Vagina (tissue), 2 donors: ENCODE results near the gene UTP18. TPM values are rescaled to one million over a fixed set of nuclear protein-coding genes. Genes with fewer than 3 reads are reported as not detected.

ENCODE experiments used
- DNase-seq, 2 donors: peaks; one replicate each; pipeline ENCODE4 v3.0.0-alpha.2; 2017; ENCODE audit errors: extremely low spot score in 2 of 2
- H3K27ac ChIP-seq: fragments of 200-600 bp; sonication (generic); one replicate; pipeline ENCODE4 v1.5.1; 2019
- H3K27me3 ChIP-seq: fragments of 200-600 bp; sonication (generic); one replicate; pipeline ENCODE4 v1.5.1; 2019
- H3K36me3 ChIP-seq, 2 donors: fragments of 200-600 bp; sonication (generic); one replicate each; pipeline ENCODE4 v1.5.1; 2017 to 2019
- H3K4me1 ChIP-seq: fragments of 200-600 bp; sonication (generic); one replicate; pipeline ENCODE4 v1.5.1; 2019
- H3K4me3 ChIP-seq, 2 donors: fragments of 200-600 bp; sonication (generic); 1 replicate in 1 of 2; 2 replicates in 1 of 2; pipeline ENCODE4 v1.5.1; 2016 to 2019
- H3K9me3 ChIP-seq: fragments of 200-600 bp; sonication (generic); one replicate; pipeline ENCODE4 v1.5.1; 2019
- POLR2A ChIP-seq, 2 donors: fragments of 450-650 bp; IDR thresholded peaks; one replicate each; pipeline ENCODE4 v1.6.1; 2017; ENCODE audit warnings: antibody characterized with exemption in 2 of 2, mild to moderate bottlenecking in 2 of 2, moderate library complexity in 2 of 2
- POLR2AphosphoS5 ChIP-seq, 2 donors: sonication (generic); formaldehyde crosslinking; IDR thresholded peaks; one replicate each; pipeline ENCODE4 v1.9.0; 2017; ENCODE audit warnings: antibody characterized with exemption in 2 of 2, mild to moderate bottlenecking in 2 of 2, low read depth in 1 of 2; ENCODE audit not compliant: insufficient read depth in 1 of 2
- intact Hi-C: fragments of 100-400 bp; cut with DNase I; formaldehyde crosslinking; loops from one replicate; pipeline ENCODE4 v1.15.1; 2023
- total RNA-seq: library from RNA; depleted of rRNA; stranded (reverse); fragments of >200 nt; gene quantifications from one replicate; pipeline ENCODE4 v1.2.3, GENCODE V29; 2016
- TF ChIP-seq, protein P1 (sequence below), 3 experiments: fragments of 450-650 bp in 2 of 3; fragments of 200-600 bp in 1 of 3; sonication (generic) in 1 of 3; IDR thresholded peaks; one replicate each; pipeline ENCODE4 v1.5.1; 2017 to 2019; ENCODE audit warnings: antibody characterized with exemption in 3 of 3, mild to moderate bottlenecking in 2 of 3, moderate library complexity in 2 of 3

UTP18 gene
- total RNA-seq, 1 donor from 2014 or later, result 25.3 TPM

- no peak for TF ChIP-seq POLR2A (IDR thresholded peaks at IDR 0.05)
- TF ChIP-seq, protein P1, sequence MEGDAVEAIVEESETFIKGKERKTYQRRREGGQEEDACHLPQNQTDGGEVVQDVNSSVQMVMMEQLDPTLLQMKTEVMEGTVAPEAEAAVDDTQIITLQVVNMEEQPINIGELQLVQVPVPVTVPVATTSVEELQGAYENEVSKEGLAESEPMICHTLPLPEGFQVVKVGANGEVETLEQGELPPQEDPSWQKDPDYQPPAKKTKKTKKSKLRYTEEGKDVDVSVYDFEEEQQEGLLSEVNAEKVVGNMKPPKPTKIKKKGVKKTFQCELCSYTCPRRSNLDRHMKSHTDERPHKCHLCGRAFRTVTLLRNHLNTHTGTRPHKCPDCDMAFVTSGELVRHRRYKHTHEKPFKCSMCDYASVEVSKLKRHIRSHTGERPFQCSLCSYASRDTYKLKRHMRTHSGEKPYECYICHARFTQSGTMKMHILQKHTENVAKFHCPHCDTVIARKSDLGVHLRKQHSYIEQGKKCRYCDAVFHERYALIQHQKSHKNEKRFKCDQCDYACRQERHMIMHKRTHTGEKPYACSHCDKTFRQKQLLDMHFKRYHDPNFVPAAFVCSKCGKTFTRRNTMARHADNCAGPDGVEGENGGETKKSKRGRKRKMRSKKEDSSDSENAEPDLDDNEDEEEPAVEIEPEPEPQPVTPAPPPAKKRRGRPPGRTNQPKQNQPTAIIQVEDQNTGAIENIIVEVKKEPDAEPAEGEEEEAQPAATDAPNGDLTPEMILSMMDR (IDR thresholded peaks at IDR 0.05), result no peak
- TF ChIP-seq POLR2AphosphoS5 (IDR thresholded peaks at IDR 0.05; ENCODE audit: insufficient read depth in 1 of 2, low read depth in 1 of 2), result peak in 1 of 2 donors; percentile 38
- H3K27ac ChIP-seq, result no peak overlapping the region
Observed at GRCh38 chr17:51257150-51258081, 2.9 kb upstream of the UTP18 start.

DNA sequence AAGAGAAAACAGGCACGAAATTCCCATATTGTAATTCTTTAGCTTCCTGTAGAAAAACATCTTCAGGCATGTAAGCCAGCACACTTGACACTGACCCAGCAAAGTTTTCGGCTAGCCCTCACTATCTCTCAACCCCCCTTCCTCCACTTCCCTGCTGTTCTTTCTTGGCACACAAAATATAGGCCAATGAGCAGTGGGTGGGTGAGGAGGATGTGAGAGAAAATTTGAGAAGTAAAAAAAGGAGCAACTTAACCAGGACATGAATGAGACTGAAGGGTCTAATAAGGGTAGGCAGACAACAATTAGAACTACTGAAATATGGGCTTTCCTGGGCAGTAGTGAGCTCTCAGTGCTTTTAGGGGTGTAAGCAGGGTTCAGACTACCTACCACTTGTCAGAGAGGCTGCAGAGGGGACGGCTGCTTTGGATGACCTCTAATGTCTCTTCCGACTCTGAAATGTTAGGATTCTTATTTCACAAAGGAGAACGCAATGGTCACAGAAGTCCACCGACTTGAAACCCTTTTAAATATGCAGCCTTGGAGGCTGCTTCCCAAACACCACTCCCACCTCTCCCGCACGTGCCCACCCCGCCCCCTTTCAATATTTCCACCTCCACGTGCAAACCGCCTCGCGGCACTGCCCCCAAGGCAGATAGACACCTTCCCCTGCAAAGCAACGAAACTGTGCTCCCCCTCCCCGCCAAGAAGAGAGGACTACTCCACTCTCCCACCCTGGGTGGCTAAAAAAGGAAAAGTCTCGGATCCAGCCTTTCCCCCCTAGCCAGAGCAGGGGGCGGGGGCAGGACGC is 1.4 kb upstream of the UTP18 start:
- peaks cover 70% of the 10 kb centered on the region for H3K4me1 ChIP-seq
- intact Hi-C loops, result no loop called here
- TF ChIP-seq POLR2AphosphoS5 (IDR thresholded peaks at IDR 0.05; ENCODE audit: insufficient read depth in 1 of 2, low read depth in 1 of 2) (no peak), POLR2A (IDR thresholded peaks at IDR 0.05) (no peak)
- TF ChIP-seq, protein P1 (IDR thresholded peaks at IDR 0.05), result no peak

More at GRCh38 chr17:51257150-51258081, 2.9 kb upstream of the UTP18 start:
- Histone ChIP-seq H3K36me3 (peaks cover 0 to 11% of the 10 kb centered on the region in 2 donors), H3K4me3 (no peak overlapping the region), H3K27me3 (no peaks in the 10 kb centered on the region), H3K4me1 (peaks cover 59% of the 10 kb centered on the region), H3K9me3 (no peaks in the 10 kb centered on the region)
- intact Hi-C loops, result no loop called here
- no peak for DNase-seq

DNA sequence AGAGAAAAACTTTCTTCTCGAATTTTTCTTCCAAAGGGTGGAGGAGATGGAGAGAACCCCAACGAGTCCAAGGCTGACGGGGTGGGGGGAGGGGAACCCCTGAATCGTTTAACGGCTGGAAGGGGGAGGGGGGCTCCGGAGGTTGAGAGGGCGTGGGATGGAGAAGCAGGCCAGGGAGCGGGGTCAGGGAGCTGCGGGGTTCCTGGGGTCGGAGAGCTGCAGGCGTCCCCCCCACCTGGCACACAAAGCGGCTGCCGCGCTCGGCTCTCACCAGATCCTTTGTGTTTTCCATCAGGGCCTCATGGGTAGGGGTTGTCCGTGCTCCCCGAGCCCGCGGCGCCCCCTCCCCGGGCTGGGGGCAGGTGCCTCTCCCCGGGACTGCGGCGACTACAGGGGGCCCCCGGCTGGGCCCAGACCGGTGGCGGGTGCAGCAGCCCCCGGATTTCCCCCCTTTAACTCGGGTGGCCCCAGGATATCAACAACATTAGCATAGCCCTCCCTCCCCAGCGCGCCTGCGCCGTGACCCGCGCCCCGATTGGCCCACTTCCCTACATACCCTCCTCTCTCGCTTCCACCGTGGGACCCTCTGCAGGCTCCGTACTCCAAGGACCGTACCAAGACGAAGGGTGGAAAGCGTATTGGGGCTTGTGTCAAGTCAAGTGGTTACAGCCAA is 646 bp upstream of the UTP18 start, which contains the start of gene MBTD1:
TSS of gene MBTD1 (minus strand) at position 486 of the 673 bp plus-strand sequence. CDS start 34,888 bp downstream, outside the sequence.
- peaks cover under 1 to 2% of the 10 kb centered on the region in 2 donors for H3K36me3 ChIP-seq
- peak within 1 kb of the TSS; percentile 85 to 100 for H3K4me3 ChIP-seq
- H3K27me3 ChIP-seq, result no peaks in the 10 kb centered on the region
- peak; percentile 95 to 97 for DNase-seq
- intact Hi-C loops, result no loop called here
- H3K27ac ChIP-seq, result peak within 1 kb of the TSS; percentile 98
- peaks cover 70% of the 10 kb centered on the region for H3K4me1 ChIP-seq
- H3K9me3 ChIP-seq, result no peaks in the 10 kb centered on the region
- TF ChIP-seq POLR2AphosphoS5 (IDR thresholded peaks at IDR 0.05; ENCODE audit: insufficient read depth in 1 of 2, low read depth in 1 of 2) (no peak), POLR2A (IDR thresholded peaks at IDR 0.05) (peak in 1 of 2 donors; percentile 5)

More for the DNA sequence above, 1.4 kb upstream of the UTP18 start:
- Histone ChIP-seq H3K36me3 (peaks cover 0 to 8% of the 10 kb centered on the region in 2 donors), H3K27me3 (no peaks in the 10 kb centered on the region), H3K9me3 (no peaks in the 10 kb centered on the region), H3K4me3 (peak overlapping the region; percentile 85 to 100), H3K27ac (peak overlapping the region; percentile 98)
- no peak for DNase-seq

- no peak for TF ChIP-seq POLR2A (IDR thresholded peaks at IDR 0.05)
- TF ChIP-seq, protein P1 (IDR thresholded peaks at IDR 0.05), result no peak
- no peak for TF ChIP-seq POLR2AphosphoS5 (IDR thresholded peaks at IDR 0.05; ENCODE audit: insufficient read depth in 1 of 2, low read depth in 1 of 2)
- H3K9me3 ChIP-seq, result no peaks in the 10 kb centered on the region
- peak overlapping the region; percentile 98 for H3K27ac ChIP-seq
- H3K4me3 ChIP-seq, result peak overlapping the region; percentile 85 to 100
- intact Hi-C loops, result no loop called here
- peaks cover 55% of the 10 kb centered on the region for H3K4me1 ChIP-seq
- DNase-seq, result peak in 1 of 2 donors; percentile 88
- H3K36me3 ChIP-seq, result peaks cover 2 to 11% of the 10 kb centered on the region in 2 donors
- H3K27me3 ChIP-seq, result no peaks in the 10 kb centered on the region
Observed at GRCh38 chr17:51261024-51261963, 948 bp downstream of the UTP18 start.
